ENCODE measurements around the gene TMEM200C.
"Not testable (repeated sequence)": the region's sequence is repeated elsewhere in the genome, so short reads cannot be mapped to it uniquely, and the experiment has no call there.

TMEM200C gene

GRCh38 chr18:5879479-5879882, 15.8 kb downstream of the TMEM200C start:
- TF ChIP-seq CTCF (IDR thresholded peaks at IDR 0.05; ENCODE audit: borderline replicate concordance, insufficient read depth, low read depth, low read length): peak; percentile 64; the same call in 1 of the 2 replicates
- H3K4me3 ChIP-seq (ENCODE audit: low read depth, low read length): no peak overlapping the region

GRCh38 chr18:5876891-5877290, 18.4 kb downstream of the TMEM200C start:
- H3K4me3 ChIP-seq (ENCODE audit: low read depth, low read length): no peak overlapping the region
- TF ChIP-seq CTCF (IDR thresholded peaks at IDR 0.05; ENCODE audit: borderline replicate concordance, insufficient read depth, low read depth, low read length): no peak

- TF ChIP-seq CTCF (IDR thresholded peaks at IDR 0.05; ENCODE audit: borderline replicate concordance, insufficient read depth, low read depth, low read length): no peak
- H3K4me3 ChIP-seq (ENCODE audit: low read depth, low read length): no peak overlapping the region
These were observed 21.0 kb downstream of the TMEM200C start for GRCh38 chr18:5874336-5874735.

DNA sequence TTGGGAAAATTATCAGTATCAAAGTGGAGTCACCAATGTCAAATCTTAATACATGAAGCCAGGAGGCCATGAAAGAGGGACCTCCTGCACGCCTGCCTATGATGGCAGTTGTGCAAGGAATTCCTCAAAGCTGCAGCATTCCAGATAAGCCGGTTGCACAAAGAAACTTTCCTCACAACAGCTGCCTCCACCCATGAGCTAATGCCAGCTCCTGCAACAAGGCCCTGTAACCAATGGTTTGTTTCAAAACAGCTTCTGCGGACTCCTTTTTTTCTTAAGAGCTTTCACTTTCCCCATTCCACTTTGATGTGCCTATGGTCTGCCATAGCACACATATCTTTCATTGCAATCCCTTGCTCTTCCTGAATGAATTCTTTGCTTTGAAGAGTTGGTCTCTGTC, 22.4 kb downstream of the TMEM200C start:
- TF ChIP-seq CTCF (IDR thresholded peaks at IDR 0.05; ENCODE audit: borderline replicate concordance, insufficient read depth, low read depth, low read length): no peak
- H3K4me3 ChIP-seq (ENCODE audit: low read depth, low read length): no peak overlapping the region

DNA sequence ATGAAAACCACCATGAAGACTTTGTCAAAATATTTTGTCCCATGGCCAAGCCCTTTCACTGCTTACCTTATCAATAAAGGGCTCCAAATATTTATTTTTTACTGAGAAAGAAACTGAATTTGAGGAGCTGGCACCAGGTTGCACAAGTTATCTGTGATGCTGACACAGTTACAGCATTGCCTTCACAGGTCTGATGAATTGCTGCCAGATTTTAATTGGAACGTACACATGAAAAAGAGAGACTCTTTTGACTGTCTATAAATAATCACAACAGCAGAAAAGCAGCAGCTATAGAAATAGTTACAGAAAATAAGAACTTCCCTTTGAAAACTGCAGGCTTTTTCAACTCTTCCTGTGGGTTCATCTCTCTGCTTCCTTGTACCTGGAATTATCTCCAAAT, 23.9 kb downstream of the TMEM200C start:
- TF ChIP-seq CTCF (IDR thresholded peaks at IDR 0.05; ENCODE audit: borderline replicate concordance, insufficient read depth, low read depth, low read length): no peak
- H3K4me3 ChIP-seq (ENCODE audit: low read depth, low read length): no peak overlapping the region

GRCh38 chr18:5868218-5868854, 27.0 kb downstream of the TMEM200C start:
- H3K4me3 ChIP-seq (ENCODE audit: low read depth, low read length): no peak overlapping the region
- peak; percentile 66 for TF ChIP-seq CTCF (IDR thresholded peaks at IDR 0.05; ENCODE audit: borderline replicate concordance, insufficient read depth, low read depth, low read length)

DNA sequence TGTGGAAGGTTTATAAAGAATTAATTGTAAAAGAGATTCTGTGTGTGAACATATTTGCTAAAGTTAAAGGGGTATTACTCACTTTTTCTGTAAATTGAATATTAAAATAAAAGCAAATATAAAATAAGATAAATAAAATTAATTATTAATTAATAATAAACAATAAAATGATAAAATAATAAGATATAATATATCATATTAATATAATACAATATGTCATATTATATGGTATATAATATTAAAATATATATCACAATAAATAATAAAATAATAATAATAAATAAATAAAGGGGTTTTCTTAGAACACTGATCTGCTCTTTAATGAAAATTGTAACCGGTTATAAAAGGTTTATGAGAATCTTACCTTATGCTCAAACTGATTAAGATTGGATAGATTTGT, 29.8 kb downstream of the TMEM200C start:
- no peak overlapping the region for H3K4me3 ChIP-seq (ENCODE audit: low read depth, low read length)
- TF ChIP-seq CTCF (IDR thresholded peaks at IDR 0.05; ENCODE audit: borderline replicate concordance, insufficient read depth, low read depth, low read length): no peak

GRCh38 chr18:5862127-5862526, 33.2 kb downstream of the TMEM200C start:
- not testable (repeated sequence) for H3K4me3 ChIP-seq (ENCODE audit: low read depth, low read length)
